Thyroid gland (tissue), 4 donors: ENCODE data around the gene BCAS1. TPM values are rescaled to one million over a fixed set of nuclear protein-coding genes. Genes with fewer than 3 reads are reported as not detected.

Experiments used
- DNase-seq, 2 donors: peaks; one replicate each; pipeline ENCODE4 v3.0.0-alpha.2; 2019
- H3K27ac ChIP-seq, 3 donors: fragments of 200-600 bp; sonication (generic); 1 replicate in 2 of 3; 2 replicates in 1 of 3; pipeline ENCODE4 v1.5.1; 2016 to 2019; ENCODE audit warnings: mild to moderate bottlenecking in 1 of 3, moderate library complexity in 1 of 3
- H3K27me3 ChIP-seq: fragments of 200-600 bp; sonication (generic); one replicate; pipeline ENCODE4 v1.5.1; 2019
- H3K36me3 ChIP-seq, 2 donors: fragments of 200-600 bp; sonication (generic); one replicate each; pipeline ENCODE4 v1.5.1; 2016 to 2019
- H3K4me1 ChIP-seq, 2 donors: fragments of 200-600 bp; sonication (generic); one replicate each; pipeline ENCODE4 v1.5.1; 2017 to 2019
- H3K4me3 ChIP-seq, 3 donors: fragments of 200-600 bp; sonication (generic); replicated peaks in 1 of 3; 1 replicate in 2 of 3; 2 replicates in 1 of 3; pipeline ENCODE4 v1.5.1; 2016; ENCODE audit warnings: mild to moderate bottlenecking in 1 of 3
- H3K9me3 ChIP-seq: fragments of 200-600 bp; sonication (generic); one replicate; pipeline ENCODE4 v1.5.1; 2017
- CTCF ChIP-seq, 6 experiments: fragments of 200-600 bp in 3 of 6; fragments of 450-650 bp in 3 of 6; sonication (generic) in 3 of 6; IDR thresholded peaks; one replicate each; pipeline ENCODE4 v1.5.1; 2016 to 2019; ENCODE audit warnings: antibody characterized with exemption in 6 of 6, mild to moderate bottlenecking in 2 of 6, inconsistent platforms in 1 of 6, moderate library complexity in 1 of 6
- POLR2A ChIP-seq, 2 donors: fragments of 450-650 bp; IDR thresholded peaks; one replicate each; pipeline ENCODE4 v1.6.1; 2017; ENCODE audit warnings: antibody characterized with exemption in 2 of 2, mild to moderate bottlenecking in 2 of 2, moderate library complexity in 1 of 2
- WGBS, 2 donors: methylation state at CpG; one replicate each; pipeline ENCODE4 v1.1.5; 2017; 5-methylcytosine and 5-hydroxymethylcytosine counted together
- intact Hi-C: fragments of 100-400 bp; cut with DNase I; formaldehyde crosslinking; loops from one replicate; pipeline ENCODE4 v1.15.1; 2023
- total RNA-seq, 4 donors: library from RNA; depleted of rRNA; stranded (reverse); fragments of >200 nt; gene quantifications; one replicate each; pipeline ENCODE4 v1.2.3, GENCODE V29; 2016

Gene BCAS1
- total RNA-seq, 4 donors from 2014 or later = 0.11 TPM; not detected in 3

GRCh38 chr20:54054516-54054915 is 15.9 kb downstream of the BCAS1 start:
- 83 to 89% methylated on average over 5 of the region's 5 CpGs for WGBS, 2 donors
- no peak overlapping the region for H3K4me3 ChIP-seq
- no peak overlapping the region for H3K27ac ChIP-seq
- no peaks in the 10 kb centered on the region for H3K36me3 ChIP-seq
- TF ChIP-seq CTCF (IDR thresholded peaks at IDR 0.05) (no peak), POLR2A (IDR thresholded peaks at IDR 0.05) (no peak)
- no peaks in the 10 kb centered on the region for H3K27me3 ChIP-seq
- no peaks in the 10 kb centered on the region for H3K9me3 ChIP-seq
- no peak for DNase-seq
- no peaks in the 10 kb centered on the region for H3K4me1 ChIP-seq
- intact Hi-C loops = no loop called here

GRCh38 chr20:54051068-54051467 is 19.3 kb downstream of the BCAS1 start:
- 78 to 86% methylated on average over 2 of the region's 2 CpGs for WGBS, 2 donors
- H3K27me3 ChIP-seq = no peaks in the 10 kb centered on the region
- H3K27ac ChIP-seq = no peak overlapping the region
- DNase-seq = no peak
- no peak overlapping the region for H3K4me3 ChIP-seq
- H3K36me3 ChIP-seq = no peaks in the 10 kb centered on the region
- TF ChIP-seq POLR2A (IDR thresholded peaks at IDR 0.05) (no peak), CTCF (IDR thresholded peaks at IDR 0.05) (no peak)
- intact Hi-C loops = no loop called here
- no peaks in the 10 kb centered on the region for H3K9me3 ChIP-seq
- no peaks in the 10 kb centered on the region for H3K4me1 ChIP-seq

GRCh38 chr20:54048891-54049545 is 21.4 kb downstream of the BCAS1 start:
- 85 to 86% methylated on average over 3 of the region's 3 CpGs for WGBS, 2 donors
- intact Hi-C loops = no loop called here
- Histone ChIP-seq H3K36me3 (no peaks in the 10 kb centered on the region), H3K4me1 (no peaks in the 10 kb centered on the region), H3K4me3 (no peak overlapping the region), H3K9me3 (no peaks in the 10 kb centered on the region), H3K27me3 (no peaks in the 10 kb centered on the region), H3K27ac (no peak overlapping the region)
- DNase-seq = no peak
- TF ChIP-seq CTCF (IDR thresholded peaks at IDR 0.05) = no peak
- TF ChIP-seq POLR2A (IDR thresholded peaks at IDR 0.05) = no peak

GRCh38 chr20:54048481-54048880 is 21.9 kb downstream of the BCAS1 start:
- no peaks in the 10 kb centered on the region for H3K27me3 ChIP-seq
- intact Hi-C loops = no loop called here
- no peak for DNase-seq
- H3K9me3 ChIP-seq = no peaks in the 10 kb centered on the region
- no peaks in the 10 kb centered on the region for H3K36me3 ChIP-seq
- H3K4me3 ChIP-seq = no peak overlapping the region
- no peak overlapping the region for H3K27ac ChIP-seq
- TF ChIP-seq POLR2A (IDR thresholded peaks at IDR 0.05) (no peak), CTCF (IDR thresholded peaks at IDR 0.05) (no peak)
- WGBS, 2 donors = 75 to 92% methylated on average over 2 of the region's 2 CpGs
- H3K4me1 ChIP-seq = no peaks in the 10 kb centered on the region

- 94 to 100% methylated on average over 1 of the region's 1 CpG for WGBS, 2 donors
- TF ChIP-seq CTCF (IDR thresholded peaks at IDR 0.05) = no peak
- TF ChIP-seq POLR2A (IDR thresholded peaks at IDR 0.05) = no peak
- Histone ChIP-seq H3K27ac (no peak overlapping the region), H3K4me3 (no peak overlapping the region), H3K4me1 (no peaks in the 10 kb centered on the region), H3K9me3 (no peaks in the 10 kb centered on the region), H3K36me3 (no peaks in the 10 kb centered on the region), H3K27me3 (no peaks in the 10 kb centered on the region)
- DNase-seq = no peak
- intact Hi-C loops = no loop called here
These were observed 22.7 kb downstream of the BCAS1 start for GRCh38 chr20:54047720-54048119.
